Measurements from ENCODE around the gene WHRN. TPM values are rescaled to one million over a fixed set of nuclear protein-coding genes. Genes with fewer than 3 reads are reported as not detected.
A peak's percentile ranks its signal among the peaks of the same experiment; 100 is the strongest.

The WHRN gene
- total and polyA plus RNA-seq, 7 experiments from 2014 or later, result 0.12 to 24.0 (median 2.5) TPM; not detected in 1

GRCh38 chr9:114389612-114390368 lies 115.5 kb downstream of the WHRN start:
- peaks cover 61 to 71% of the 10 kb centered on the region in 2 donors for H3K4me1 ChIP-seq (ENCODE audit: control insufficient read depth in 2 of 2, insufficient read depth in 2 of 2, low read length in 2 of 2)
- H3K4me3 Mint-ChIP-seq, result peak overlapping the region; percentile 89 to 100 (median 96)
- ChIA-PET POLR2A (interaction anchor here (0.7 to 33.2 kb wide), 7 partner anchors 8 to 227 kb away, joined by 3 to 978 read pairs (median 6); no protein-coding TSS in a partner anchor), CTCF (interaction anchor here (0.8 to 2.0 kb wide), 4 partner anchors 16 to 117 kb away, joined by 3 to 7 read pairs (median 4); no protein-coding TSS in a partner anchor)
- peak overlapping the region; percentile 88 to 100 (median 96) for H3K27ac Mint-ChIP-seq
- H3K9me3 Mint-ChIP-seq, result peaks cover 0 to 4% (median 0%) of the 10 kb centered on the region in 11 donors
- ATAC-seq, result no peak
- H3K9me3 ChIP-seq (ENCODE audit: control insufficient read depth in 2 of 3, low read length in 3 of 3), result no peaks in the 10 kb centered on the region
- peak overlapping the region; percentile 63 for H3K4me3 ChIP-seq (ENCODE audit: low read length)
- H3K27me3 ChIP-seq (ENCODE audit: control insufficient read depth in 2 of 2, insufficient read depth in 2 of 2, low read length in 2 of 2), result no peaks in the 10 kb centered on the region
- H3K27ac ChIP-seq (ENCODE audit: low read depth, low read length), result peak overlapping the region; percentile 87
- H3K4me1 Mint-ChIP-seq, result peaks cover 62 to 79% (median 70%) of the 10 kb centered on the region in 7 donors
- peaks cover 8 to 59% (median 16%) of the 10 kb centered on the region in 5 donors for H3K36me3 Mint-ChIP-seq
- peaks cover 0 to 18% (median 6%) of the 10 kb centered on the region in 3 experiments for H3K36me3 ChIP-seq (ENCODE audit: control insufficient read depth in 2 of 3, insufficient read depth in 3 of 3, low read length in 3 of 3)
- no peak for DNase-seq
- intact Hi-C loops (cut with micrococcal nuclease), result loop anchor here (5.0 to 10.0 kb wide), 6 partner anchors 223 to 1165 kb away; partner anchors contain the start of genes TMEM268 (in 2 of the 2), C9orf43 (in 1 of the 2), COL27A1 (in 1 of the 2) and FKBP15 (in 1 of the 2)
- no peaks in the 10 kb centered on the region for H3K27me3 Mint-ChIP-seq

- Histone ChIP-seq H3K27me3 (ENCODE audit: control insufficient read depth in 2 of 2, insufficient read depth in 2 of 2, low read length in 2 of 2) (no peaks in the 10 kb centered on the region), H3K9me3 (ENCODE audit: control insufficient read depth in 2 of 3, low read length in 3 of 3) (no peaks in the 10 kb centered on the region), H3K4me3 (ENCODE audit: low read length) (peak overlapping the region; percentile 63), H3K36me3 (ENCODE audit: control insufficient read depth in 2 of 3, insufficient read depth in 3 of 3, low read length in 3 of 3) (peaks cover 0 to 18% (median 10%) of the 10 kb centered on the region in 3 experiments), H3K27ac (ENCODE audit: low read depth, low read length) (peak overlapping the region; percentile 87), H3K4me1 (ENCODE audit: control insufficient read depth in 2 of 2, insufficient read depth in 2 of 2, low read length in 2 of 2) (peaks cover 64 to 71% of the 10 kb centered on the region in 2 donors)
- H3K27ac Mint-ChIP-seq, result peak overlapping the region; percentile 88 to 100 (median 96)
- peak overlapping the region; percentile 89 to 100 (median 96) for H3K4me3 Mint-ChIP-seq
- ChIA-PET CTCF (interaction anchor here (0.5 to 1.7 kb wide), 5 partner anchors 10 to 39 kb away, joined by 3 to 5 read pairs (median 3); no protein-coding TSS in a partner anchor), POLR2A (interaction anchor here (0.9 to 33.2 kb wide), 12 partner anchors 6 to 265 kb away, joined by 3 to 978 read pairs (median 8); partner anchors contain the start of genes ATP6V1G1 and WHRN)
- H3K9me3 Mint-ChIP-seq, result peaks cover 0 to 4% (median 0%) of the 10 kb centered on the region in 11 donors
- H3K4me1 Mint-ChIP-seq, result peaks cover 62 to 78% (median 69%) of the 10 kb centered on the region in 7 donors
- no peak for ATAC-seq
- intact Hi-C loops (cut with micrococcal nuclease), result loop anchor here (1.0 to 10.0 kb wide), 8 partner anchors 8 to 1164 kb away; partner anchors contain the start of genes TMEM268 (in 2 of the 2), C9orf43 (in 1 of the 2), COL27A1 (in 1 of the 2) and FKBP15 (in 1 of the 2)
- DNase-seq, result no peak
- peaks cover 8 to 61% (median 18%) of the 10 kb centered on the region in 5 donors for H3K36me3 Mint-ChIP-seq
- H3K27me3 Mint-ChIP-seq, result no peaks in the 10 kb centered on the region
Observed at GRCh38 chr9:114388764-114389375, 116.4 kb downstream of the WHRN start.

- intact Hi-C loops (cut with micrococcal nuclease), result loop anchor here (1.0 to 10.0 kb wide), 8 partner anchors 9 to 1164 kb away; partner anchors contain the start of genes TMEM268 (in 2 of the 2), C9orf43 (in 1 of the 2), COL27A1 (in 1 of the 2) and FKBP15 (in 1 of the 2)
- no peak for DNase-seq
- Mint-ChIP-seq H3K4me3 (peak overlapping the region; percentile 89 to 100 (median 96)), H3K36me3 (peaks cover 8 to 65% (median 21%) of the 10 kb centered on the region in 5 donors), H3K4me1 (peaks cover 62 to 78% (median 69%) of the 10 kb centered on the region in 7 donors), H3K27ac (peak overlapping the region; percentile 88 to 100 (median 96)), H3K27me3 (no peaks in the 10 kb centered on the region), H3K9me3 (peaks cover 0 to 4% (median 0%) of the 10 kb centered on the region in 11 donors)
- Histone ChIP-seq H3K27ac (ENCODE audit: low read depth, low read length) (peak overlapping the region; percentile 87), H3K9me3 (ENCODE audit: control insufficient read depth in 2 of 3, low read length in 3 of 3) (no peaks in the 10 kb centered on the region), H3K4me3 (ENCODE audit: low read length) (peak overlapping the region; percentile 63), H3K36me3 (ENCODE audit: control insufficient read depth in 2 of 3, insufficient read depth in 3 of 3, low read length in 3 of 3) (peaks cover 0 to 18% (median 10%) of the 10 kb centered on the region in 3 experiments), H3K4me1 (ENCODE audit: control insufficient read depth in 2 of 2, insufficient read depth in 2 of 2, low read length in 2 of 2) (peaks cover 69 to 71% of the 10 kb centered on the region in 2 donors), H3K27me3 (ENCODE audit: control insufficient read depth in 2 of 2, insufficient read depth in 2 of 2, low read length in 2 of 2) (no peaks in the 10 kb centered on the region)
- no peak for ATAC-seq
- ChIA-PET POLR2A (interaction anchor here (0.9 to 33.2 kb wide), 12 partner anchors 7 to 265 kb away, joined by 3 to 978 read pairs (median 8); partner anchors contain the start of genes ATP6V1G1 and WHRN), CTCF (interaction anchor here (0.9 to 7.0 kb wide), 5 partner anchors 7 to 265 kb away, joined by 3 to 54 read pairs (median 9); no protein-coding TSS in a partner anchor)
Observed at GRCh38 chr9:114388357-114388682, 117.0 kb downstream of the WHRN start.

- H3K4me3 ChIP-seq (ENCODE audit: low read length), result peak within 1 kb of the TSS; percentile 63
- intact Hi-C loops (cut with micrococcal nuclease), result loop anchor here (1.0 to 10.0 kb wide), 8 partner anchors 9 to 1163 kb away; partner anchors contain the start of genes TMEM268 (in 2 of the 2), C9orf43 (in 1 of the 2), COL27A1 (in 1 of the 2) and FKBP15 (in 1 of the 2)
- H3K4me1 ChIP-seq (ENCODE audit: control insufficient read depth in 2 of 2, insufficient read depth in 2 of 2, low read length in 2 of 2), result peaks cover 71% of the 10 kb centered on the region in 2 donors
- H3K36me3 ChIP-seq (ENCODE audit: control insufficient read depth in 2 of 3, insufficient read depth in 3 of 3, low read length in 3 of 3), result peaks cover 0 to 18% (median 10%) of the 10 kb centered on the region in 3 experiments
- peak; percentile 63 to 88 (median 87) for DNase-seq
- ChIA-PET POLR2A (interaction anchor here (0.9 to 33.2 kb wide), 15 partner anchors 7 to 541 kb away, joined by 3 to 978 read pairs (median 6); partner anchors contain the start of genes ATP6V1G1, TMEM268 and WHRN), CTCF (interaction anchor here (0.6 to 7.0 kb wide), 11 partner anchors 7 to 266 kb away, joined by 3 to 54 read pairs (median 5); partner anchors contain the start of gene COL27A1)
- Mint-ChIP-seq H3K27ac (peak within 1 kb of the TSS; percentile 88 to 100 (median 96)), H3K4me3 (peak within 1 kb of the TSS; percentile 89 to 100 (median 96)), H3K36me3 (peaks cover 8 to 68% (median 22%) of the 10 kb centered on the region in 5 donors), H3K27me3 (no peaks in the 10 kb centered on the region), H3K4me1 (peaks cover 64 to 78% (median 70%) of the 10 kb centered on the region in 7 donors), H3K9me3 (peaks cover 0 to 4% (median 0%) of the 10 kb centered on the region in 11 donors)
- no peaks in the 10 kb centered on the region for H3K27me3 ChIP-seq (ENCODE audit: control insufficient read depth in 2 of 2, insufficient read depth in 2 of 2, low read length in 2 of 2)
- peak within 1 kb of the TSS; percentile 87 for H3K27ac ChIP-seq (ENCODE audit: low read depth, low read length)
- peak; percentile 50 for ATAC-seq
- no peaks in the 10 kb centered on the region for H3K9me3 ChIP-seq (ENCODE audit: control insufficient read depth in 2 of 3, low read length in 3 of 3)
Observed at GRCh38 chr9:114387680-114388356, 117.5 kb downstream of the WHRN start, which contains the start of gene AKNA. Gene AKNA (minus strand): TSS chr9:114387982. CDS start chr9:114381333, 6,649 bp downstream.

- Mint-ChIP-seq H3K36me3 (peaks cover 8 to 70% (median 23%) of the 10 kb centered on the region in 5 donors), H3K4me1 (peaks cover 64 to 78% (median 70%) of the 10 kb centered on the region in 7 donors), H3K27me3 (no peaks in the 10 kb centered on the region), H3K9me3 (peaks cover 0 to 4% (median 0%) of the 10 kb centered on the region in 11 donors), H3K4me3 (peak overlapping the region; percentile 89 to 100 (median 96)), H3K27ac (peak overlapping the region; percentile 88 to 100 (median 96))
- peak overlapping the region; percentile 87 for H3K27ac ChIP-seq (ENCODE audit: low read depth, low read length)
- H3K27me3 ChIP-seq (ENCODE audit: control insufficient read depth in 2 of 2, insufficient read depth in 2 of 2, low read length in 2 of 2), result no peaks in the 10 kb centered on the region
- H3K4me1 ChIP-seq (ENCODE audit: control insufficient read depth in 2 of 2, insufficient read depth in 2 of 2, low read length in 2 of 2), result peaks cover 71% of the 10 kb centered on the region in 2 donors
- H3K9me3 ChIP-seq (ENCODE audit: control insufficient read depth in 2 of 3, low read length in 3 of 3), result no peaks in the 10 kb centered on the region
- peaks cover 0 to 19% (median 10%) of the 10 kb centered on the region in 3 experiments for H3K36me3 ChIP-seq (ENCODE audit: control insufficient read depth in 2 of 3, insufficient read depth in 3 of 3, low read length in 3 of 3)
- DNase-seq (no peak), ATAC-seq (no peak)
- POLR2A ChIA-PET, result interaction anchor here (0.6 to 33.2 kb wide), 16 partner anchors 8 to 542 kb away, joined by 3 to 978 read pairs (median 8); partner anchors contain the start of genes ATP6V1G1, TMEM268 and WHRN
- CTCF ChIA-PET, result interaction anchor here (0.6 to 7.0 kb wide), 13 partner anchors 8 to 266 kb away, joined by 3 to 54 read pairs (median 7); partner anchors contain the start of gene COL27A1
- peak overlapping the region; percentile 63 for H3K4me3 ChIP-seq (ENCODE audit: low read length)
- intact Hi-C loops (cut with micrococcal nuclease), result loop anchor here (5.0 to 10.0 kb wide), 6 partner anchors 225 to 1162 kb away; partner anchors contain the start of genes TMEM268 (in 2 of the 2), C9orf43 (in 1 of the 2), COL27A1 (in 1 of the 2) and FKBP15 (in 1 of the 2)
Observed at GRCh38 chr9:114386886-114387679, 118.2 kb downstream of the WHRN start.

All from naive thymus-derived CD4-positive, alpha-beta T cell (primary cell).